SK-N-SH (cell line): Measurements from ENCODE around the gene SPINT2. TPM values are rescaled to one million over a fixed set of nuclear protein-coding genes. Genes with fewer than 3 reads are reported as not detected.
"Not testable (repeated sequence)": the region's sequence is repeated elsewhere in the genome, so short reads cannot be mapped to it uniquely, and the experiment has no call there.

Source experiments
- CTCF ChIA-PET: fragments of 300-600, 350-600 bp; formaldehyde crosslinking; extraction: SDS; loops from one replicate; lab custom pipeline; 2021; lab: Yijun Ruan, JAX
- POLR2A ChIA-PET: fragments of 350-600 bp; sonication (Branson Sonifier 250); formaldehyde crosslinking; extraction: SDS; loops from one replicate; lab custom pipeline; 2020; ENCODE audit warnings: antibody characterized with exemption, inconsistent platforms; lab: Yijun Ruan, JAX
- DNase-seq: peaks from one replicate; pipeline ENCODE4 v3.0.0; 2012
- H2AFZ ChIP-seq: fragments of 200-600 bp; sonication (generic); 2 replicates; pipeline ENCODE4 v1.8.1; 2016; ENCODE audit warnings: antibody characterized with exemption, mild to moderate bottlenecking, low read depth
- H3F3A ChIP-seq: fragments of 200-600 bp; sonication (generic); replicated peaks from 2 replicates; pipeline ENCODE3; 2016; ENCODE audit warnings: antibody characterized with exemption, mild to moderate bottlenecking; ENCODE audit not compliant: insufficient read depth
- H3K27ac ChIP-seq, 2 experiments: fragments of 200-500 bp in 1 of 2; fragments of 200-600 bp in 1 of 2; sonication (Bioruptor generic) in 1 of 2; sonication (generic), shearing (Covaris generic) in 1 of 2; 2 replicates each; pipeline versions ENCODE4 v1.5.1 to v1.6.1; 2014 to 2016; ENCODE audit warnings: low read depth in 2 of 2, inconsistent platforms in 1 of 2, low read length in 1 of 2, mild to moderate bottlenecking in 1 of 2, mixed read lengths in 1 of 2
- H3K27me3 ChIP-seq: fragments of 200-600 bp; sonication (generic), shearing (Covaris generic); 2 replicates; pipeline ENCODE4 v1.6.1; 2016; ENCODE audit warnings: mixed run types; ENCODE audit not compliant: insufficient read depth
- H3K36me3 ChIP-seq, 2 experiments: fragments of 200-500 bp in 1 of 2; fragments of 200-600 bp in 1 of 2; sonication (Bioruptor generic) in 1 of 2; sonication (generic) in 1 of 2; replicated peaks in 1 of 2; 2 replicates each; pipeline versions ENCODE3 to v1.5.1; 2014 to 2016; ENCODE audit warnings: low read length in 1 of 2, mild to moderate bottlenecking in 1 of 2; ENCODE audit not compliant: insufficient read depth in 2 of 2, control insufficient read depth in 1 of 2
- H3K4me1 ChIP-seq, 2 experiments: fragments of 200-500 bp in 1 of 2; fragments of 200-600 bp in 1 of 2; sonication (Bioruptor generic) in 1 of 2; sonication (generic), shearing (Covaris generic) in 1 of 2; 2 replicates each; pipeline versions ENCODE4 v1.5.1 to v1.6.1; 2014 to 2016; ENCODE audit warnings: low read depth in 1 of 2, low read length in 1 of 2, mixed run types in 1 of 2; ENCODE audit not compliant: insufficient read depth in 2 of 2, control insufficient read depth in 1 of 2
- H3K4me2 ChIP-seq: fragments of 200-600 bp; sonication (generic), shearing (Covaris generic); 2 replicates; pipeline ENCODE4 v1.6.1; 2017; ENCODE audit warnings: mixed run types
- H3K4me3 ChIP-seq, 2 experiments: fragments of 200-500 bp in 1 of 2; fragments of 200-600 bp in 1 of 2; sonication (Bioruptor generic) in 1 of 2; sonication (generic), shearing (Covaris generic) in 1 of 2; 2 replicates each; pipeline versions ENCODE4 v1.5.1 to v1.8.1; 2014 to 2016; ENCODE audit warnings: low read depth in 2 of 2, inconsistent platforms in 1 of 2, low read length in 1 of 2, mild to moderate bottlenecking in 1 of 2, mixed read lengths in 1 of 2, moderate library complexity in 1 of 2
- H3K79me2 ChIP-seq: fragments of 200-600 bp; sonication (generic); 2 replicates; pipeline ENCODE4 v1.8.1; 2017; ENCODE audit warnings: mild to moderate bottlenecking; ENCODE audit not compliant: insufficient read depth
- H3K9ac ChIP-seq: fragments of 200-600 bp; sonication (generic); 2 replicates; pipeline ENCODE4 v1.6.1; 2017; ENCODE audit warnings: mixed run types
- H3K9me2 ChIP-seq: fragments of 200-600 bp; sonication (generic); 2 replicates; pipeline ENCODE4 v1.6.1; 2017; ENCODE audit warnings: mixed run types
- H3K9me3 ChIP-seq: fragments of 200-600 bp; sonication (generic); 2 replicates; pipeline ENCODE4 v1.6.1; 2017; ENCODE audit warnings: mixed run types, mild to moderate bottlenecking, moderate library complexity
- H4K20me1 ChIP-seq: fragments of 200-600 bp; sonication (generic); 2 replicates; pipeline ENCODE4 v1.6.1; 2017; ENCODE audit warnings: mild to moderate bottlenecking, mixed run types; ENCODE audit not compliant: insufficient read depth
- CHD2 ChIP-seq: fragments of 150-350 bp; IDR thresholded peaks from 2 replicates; pipeline ENCODE4 v1.6.1; 2018; ENCODE audit warnings: low read length; ENCODE audit not compliant: partially characterized antibody
- CTCF ChIP-seq: fragments of 200-600 bp; sonication (generic); IDR thresholded peaks from 2 replicates; pipeline ENCODE4 v1.6.1; 2017; ENCODE audit warnings: antibody characterized with exemption, mild to moderate bottlenecking, moderate library complexity
- EP300 ChIP-seq, 2 experiments: IDR thresholded peaks; 2 replicates each; pipeline versions ENCODE4 v1.4.0 to v1.6.1; 2012; ENCODE audit warnings: borderline replicate concordance in 1 of 2, low read depth in 1 of 2, low read length in 1 of 2
- GABPA ChIP-seq: IDR thresholded peaks from 2 replicates; pipeline ENCODE4 v1.4.0; 2012; ENCODE audit warnings: low read depth, mild to moderate bottlenecking
- IRF3 ChIP-seq: fragments of 150-350 bp; IDR thresholded peaks from 2 replicates; pipeline ENCODE4 v1.6.1; 2016; ENCODE audit warnings: mild to moderate bottlenecking, low read depth, low read length
- MAX ChIP-seq: IDR thresholded peaks from 2 replicates; pipeline ENCODE4 v1.4.0; 2012; ENCODE audit warnings: low read depth
- MXI1 ChIP-seq: IDR thresholded peaks from 2 replicates; pipeline ENCODE4 v1.6.1; 2012; ENCODE audit warnings: mild to moderate bottlenecking, low read depth, low read length, improper control_type of control experiment
- PBX3 ChIP-seq: IDR thresholded peaks from 2 replicates; pipeline ENCODE4; 2012
- POLR2AphosphoS5 ChIP-seq: IDR thresholded peaks from 2 replicates; pipeline ENCODE4 v1.6.1; 2012; ENCODE audit warnings: low read depth, low read length
- RAD21 ChIP-seq: IDR thresholded peaks from 2 replicates; pipeline ENCODE4 v1.6.1; 2012; ENCODE audit warnings: mild to moderate bottlenecking, low read length
- REST ChIP-seq: IDR thresholded peaks from 2 replicates; pipeline ENCODE4 v1.6.1; 2012; ENCODE audit warnings: mild to moderate bottlenecking, low read depth, low read length, moderate library complexity
- SIN3A ChIP-seq: IDR thresholded peaks from 2 replicates; pipeline ENCODE4 v1.6.1; 2012; ENCODE audit warnings: low read depth, mild to moderate bottlenecking, low read length, moderate library complexity, borderline replicate concordance
- SMC3 ChIP-seq: IDR thresholded peaks from 2 replicates; pipeline ENCODE4 v1.6.1; 2012; ENCODE audit warnings: low read depth, low read length, improper control_type of control experiment
- TAF1 ChIP-seq: IDR thresholded peaks from 2 replicates; pipeline ENCODE4 v1.6.1; 2012; ENCODE audit warnings: low read depth, mild to moderate bottlenecking, low read length, moderate library complexity, borderline replicate concordance
- USF1 ChIP-seq: IDR thresholded peaks from 2 replicates; pipeline ENCODE4 v1.4.0; 2012; ENCODE audit warnings: low read depth, borderline replicate concordance
- YY1 ChIP-seq: IDR thresholded peaks from 2 replicates; pipeline ENCODE4 v1.4.0; 2012; ENCODE audit warnings: low read depth, mild to moderate bottlenecking
- WGBS: methylation state at CpG from one replicate; pipeline ENCODE4 v1.1.6; 2017; ENCODE audit warnings: low lambda C conversion rate; 5-methylcytosine and 5-hydroxymethylcytosine counted together
- polyA plus RNA-seq, 3 experiments: library from polyadenylated mRNA; depleted of rRNA; stranded (reverse); fragments of >200 nt; gene quantifications; 2 replicates each; pipeline ENCODE4 v1.2.3, GENCODE V29; 2012

SPINT2 gene
- polyA plus RNA-seq, 1 of the 3 experiments (the other 2 are of a cell fraction), result 1.0 TPM

GRCh38 chr19:38224014-38224862 lies 40.1 kb upstream of the SPINT2 start, which contains the start of gene DPF1:
Gene DPF1 (minus strand): TSS chr19:38224222. CDS start chr19:38224142, 80 bp downstream.
- WGBS, result 5% methylated on average over 29 of the region's 61 CpGs
- Histone ChIP-seq H3K4me3 (peak within 1 kb of the TSS; percentile 53 to 65), H3K79me2 (peaks cover 7% of the 10 kb centered on the region; the same call in 1 of the 2 replicates), H3K9me3 (no peaks in the 10 kb centered on the region), H3F3A (peaks cover 9% of the 10 kb centered on the region), H3K27me3 (no peaks in the 10 kb centered on the region), H4K20me1 (no peaks in the 10 kb centered on the region), H3K36me3 (no peaks in the 10 kb centered on the region), H2AFZ (peak within 1 kb of the TSS; percentile 77), H3K27ac (peak within 1 kb of the TSS in 1 of 2 experiments; percentile 31; a peak in 1 of 4 replicates)
- TF ChIP-seq POLR2AphosphoS5 (0 out of 2 replicates have a peak, but pooled peaks have one; percentile 21), REST (no peak), SIN3A (0 out of 2 replicates have a peak, but pooled peaks have one; percentile 37), EP300 (IDR thresholded peaks at IDR 0.05; ENCODE audit: borderline replicate concordance in 1 of 2, low read depth in 1 of 2, low read length in 1 of 2) (no peak), MAX (peak; percentile 64; the same call in 1 of the 2 replicates), TAF1 (peak; percentile 52; the same call in 1 of the 2 replicates), RAD21 (0 out of 2 replicates have a peak, but pooled peaks have one; percentile 11), MXI1 (peak; percentile 55), SMC3 (peak; percentile 22; the same call in 1 of the 2 replicates), YY1 (peak; percentile 80; the same call in 1 of the 2 replicates), CTCF (peak; percentile 28), USF1 (peak; percentile 66; the same call in 1 of the 2 replicates), IRF3 (no peak), PBX3 (peak; percentile 50; the same call in 1 of the 2 replicates), CHD2 (peak; percentile 89), GABPA (no peak)
- TF ChIP-seq, all 33 proteins: peak for 12
- Histone ChIP-seq H3K9me2 (no peaks in the 10 kb centered on the region), H3K4me2 (peak within 1 kb of the TSS; percentile 81), H3K4me1 (peaks cover 0 to 9% of the 10 kb centered on the region in 2 experiments; a peak in 1 of 4 replicates), H3K9ac (peak within 1 kb of the TSS; percentile 67)
- ChIA-PET POLR2A (no interaction called here), CTCF (interaction anchor here (1.1 to 1.9 kb wide), 5 partner anchors 7 to 321 kb away, joined by 3 to 13 read pairs (median 6); no protein-coding TSS in a partner anchor)
- DNase-seq, result peak; percentile 99

GRCh38 chr19:38224863-38225218 lies 39.5 kb upstream of the SPINT2 start:
- H4K20me1 ChIP-seq, H3K79me2 ChIP-seq, H3K9ac ChIP-seq, H3K9me3 ChIP-seq, H3K27me3 ChIP-seq, H3K4me1 ChIP-seq, H3K9me2 ChIP-seq, DNase-seq, H3K4me3 ChIP-seq, H3K36me3 ChIP-seq, H3F3A ChIP-seq, POLR2A ChIA-PET, H3K27ac ChIP-seq, H2AFZ ChIP-seq: not testable (repeated sequence)
- peak overlapping the region; percentile 81 for H3K4me2 ChIP-seq
- CTCF ChIA-PET, result interaction anchor here (1.1 to 1.9 kb wide), 6 partner anchors 8 to 322 kb away, joined by 3 to 13 read pairs (median 5); no protein-coding TSS in a partner anchor
- 86% methylated on average over 6 of the region's 6 CpGs for WGBS
